Keratinocyte (primary cell): ENCODE data around the gene SPOCK1. TPM values are rescaled to one million over a fixed set of nuclear protein-coding genes. Genes with fewer than 3 reads are reported as not detected.

Experiments used
- DNase-seq: peaks from one replicate; pipeline ENCODE4 v3.0.0-alpha.2; 2011; ENCODE audit warnings: low read depth, missing footprints, low spot score
- FAIRE-seq: peaks from 2 replicates; lab custom pipeline; 2011; peaks lifted over from hg19 to GRCh38; lab: Jason Lieb, UNC
- H2AFZ ChIP-seq: 2 replicates; pipeline ENCODE4 v1.6.0; 2012; ENCODE audit warnings: low read length, control low read depth, inconsistent platforms; ENCODE audit not compliant: control insufficient read depth
- H3K27ac ChIP-seq: 2 replicates; pipeline ENCODE4 v1.5.1; 2011; ENCODE audit warnings: low read length; ENCODE audit not compliant: control insufficient read depth, insufficient read depth
- H3K27me3 ChIP-seq: 3 replicates; pipeline ENCODE4 v1.6.0; 2011; ENCODE audit warnings: low read length; ENCODE audit not compliant: control insufficient read depth, insufficient read depth; ENCODE audit errors: extremely low read depth
- H3K36me3 ChIP-seq, 2 experiments: 2 replicates in 1 of 2; 3 replicates in 1 of 2; pipeline ENCODE4 v1.5.1; 2011; ENCODE audit warnings: low read length in 2 of 2, mild to moderate bottlenecking in 1 of 2; ENCODE audit not compliant: control insufficient read depth in 2 of 2, insufficient read depth in 2 of 2; ENCODE audit errors: extremely low read depth in 1 of 2
- H3K4me1 ChIP-seq: 3 replicates; pipeline ENCODE4 v1.5.1; 2011; ENCODE audit warnings: low read length; ENCODE audit not compliant: control insufficient read depth, insufficient read depth; ENCODE audit errors: extremely low read depth
- H3K4me2 ChIP-seq: 3 replicates; pipeline ENCODE4 v1.6.0; 2011; ENCODE audit warnings: low read depth, low read length; ENCODE audit not compliant: control insufficient read depth, insufficient read depth; ENCODE audit errors: extremely low read depth
- H3K4me3 ChIP-seq, 3 experiments: fragments of 200-600 bp in 1 of 3; sonication (generic) in 1 of 3; 2 replicates in 2 of 3; 3 replicates in 1 of 3; pipeline ENCODE4 v1.5.1; 2011 to 2016; ENCODE audit warnings: low read length in 3 of 3, mild to moderate bottlenecking in 3 of 3, control low read depth in 2 of 3, inconsistent platforms in 1 of 3, low read depth in 1 of 3, mixed read lengths in 1 of 3, mixed run types in 1 of 3, moderate library complexity in 1 of 3; ENCODE audit not compliant: control insufficient read depth in 2 of 3, insufficient read depth in 2 of 3; ENCODE audit errors: extremely low read depth in 1 of 3
- H3K79me2 ChIP-seq: 2 replicates; pipeline ENCODE4 v1.6.0; 2012; ENCODE audit warnings: low read length; ENCODE audit not compliant: control insufficient read depth, insufficient read depth
- H3K9ac ChIP-seq: 3 replicates; pipeline ENCODE4 v1.6.0; 2011; ENCODE audit warnings: low read length; ENCODE audit not compliant: control insufficient read depth, insufficient read depth; ENCODE audit errors: extremely low read depth
- H3K9me1 ChIP-seq: 3 replicates; pipeline ENCODE4 v1.6.0; 2011; ENCODE audit warnings: low read length; ENCODE audit not compliant: control insufficient read depth, insufficient read depth; ENCODE audit errors: extremely low read depth
- H3K9me3 ChIP-seq: 2 replicates; pipeline ENCODE4 v1.5.1; 2012; ENCODE audit warnings: low read depth, low read length; ENCODE audit not compliant: control insufficient read depth
- H4K20me1 ChIP-seq: 3 replicates; pipeline ENCODE4 v1.6.0; 2011; ENCODE audit warnings: low read length; ENCODE audit not compliant: control insufficient read depth, insufficient read depth; ENCODE audit errors: extremely low read depth
- CTCF ChIP-seq, 3 experiments: IDR thresholded peaks in 1 of 3; conservative IDR thresholded peaks in 1 of 3; optimal IDR thresholded peaks in 1 of 3; 2 replicates in 2 of 3; 3 replicates in 1 of 3; pipeline versions ENCODE3 to v1.5.1; 2011; ENCODE audit warnings: low read length in 3 of 3, mild to moderate bottlenecking in 3 of 3, moderate library complexity in 2 of 3, control low read depth in 1 of 3, inconsistent platforms in 1 of 3; ENCODE audit not compliant: insufficient read depth in 2 of 3; ENCODE audit errors: extremely low read depth in 1 of 3
- EZH2 ChIP-seq: IDR thresholded peaks from one replicate; pipeline ENCODE4 v1.6.1; 2012; ENCODE audit warnings: inconsistent platforms, mild to moderate bottlenecking, low read length, moderate library complexity
- dilution Hi-C: fragments of 300-500 bp; cut with MboI; formaldehyde crosslinking; loops from one replicate; pipeline ENCODE4 v1.7.0; 2020; ENCODE audit warnings: low sequenced_read_pairs; ENCODE audit not compliant: extremely low pct_ligation_motif_present
- polyA plus RNA-seq, 5 experiments: library from polyadenylated mRNA; depleted of rRNA in 3 of 5; stranded (reverse) in 3 of 5; stranded (forward) in 1 of 5; unstranded in 1 of 5; fragments of >200 nt; gene quantifications; 1 replicate in 1 of 5; 2 replicates in 3 of 5; 3 replicates in 1 of 5; pipeline versions ENCODE4 v1.2.1 to v1.2.3, GENCODE V29; 2011 to 2012; ENCODE audit warnings: missing spikeins in 2 of 5, low read depth in 1 of 5, low replicate concordance in 1 of 5

SPOCK1 gene
- polyA plus RNA-seq, 1 donor (not counting 4 experiments of a cell fraction or from before 2014, with no cell fraction given), result 5.5 TPM

GRCh38 chr5:137486707-137487106 lies 12.4 kb downstream of the SPOCK1 start:
- FAIRE-seq, result no peak
- no peak overlapping the region for H2AFZ ChIP-seq
- H3K36me3 ChIP-seq, result no peaks in the 10 kb centered on the region
- no peak overlapping the region for H3K9ac ChIP-seq
- no peaks in the 10 kb centered on the region for H3K4me1 ChIP-seq
- TF ChIP-seq CTCF (optimal IDR thresholded peaks at IDR 0.05 in 1 of 3, IDR thresholded peaks at IDR 0.05 in 1 of 3, conservative IDR thresholded peaks at IDR 0.05 in 1 of 3; ENCODE audit: extremely low read depth in 1 of 3, insufficient read depth in 2 of 3, low read length in 3 of 3) (no peak), EZH2 (no peak)
- dilution Hi-C loops, result no loop called here
- H4K20me1 ChIP-seq, result no peaks in the 10 kb centered on the region
- no peak overlapping the region for H3K27ac ChIP-seq
- no peaks in the 10 kb centered on the region for H3K9me3 ChIP-seq
- DNase-seq, result no peak
- H3K27me3 ChIP-seq, result no peaks in the 10 kb centered on the region
- H3K79me2 ChIP-seq, result no peaks in the 10 kb centered on the region
- no peaks in the 10 kb centered on the region for H3K9me1 ChIP-seq
- no peak overlapping the region for H3K4me2 ChIP-seq
- no peak overlapping the region for H3K4me3 ChIP-seq

- no peaks in the 10 kb centered on the region for H3K27me3 ChIP-seq
- no peaks in the 10 kb centered on the region for H4K20me1 ChIP-seq
- no peaks in the 10 kb centered on the region for H3K79me2 ChIP-seq
- H3K4me1 ChIP-seq, result no peaks in the 10 kb centered on the region
- H3K4me3 ChIP-seq, result no peak overlapping the region
- H3K9me3 ChIP-seq, result no peaks in the 10 kb centered on the region
- DNase-seq (no peak), FAIRE-seq (no peak)
- H3K27ac ChIP-seq, result no peak overlapping the region
- no peak overlapping the region for H3K4me2 ChIP-seq
- TF ChIP-seq CTCF (optimal IDR thresholded peaks at IDR 0.05 in 1 of 3, IDR thresholded peaks at IDR 0.05 in 1 of 3, conservative IDR thresholded peaks at IDR 0.05 in 1 of 3; ENCODE audit: extremely low read depth in 1 of 3, insufficient read depth in 2 of 3, low read length in 3 of 3) (no peak), EZH2 (no peak)
- no peaks in the 10 kb centered on the region for H3K36me3 ChIP-seq
- no peak overlapping the region for H3K9ac ChIP-seq
- dilution Hi-C loops, result no loop called here
- no peaks in the 10 kb centered on the region for H3K9me1 ChIP-seq
- H2AFZ ChIP-seq, result no peak overlapping the region
Measured at GRCh38 chr5:137481596-137481995, 17.5 kb downstream of the SPOCK1 start.
